Karpas-422 (cell line): Measurements from ENCODE around the gene CD8A. TPM values are rescaled to one million over a fixed set of nuclear protein-coding genes. Genes with fewer than 3 reads are reported as not detected.
A peak's percentile ranks its signal among the peaks of the same experiment; 100 is the strongest.

ENCODE experiments used
- DNase-seq: peaks from one replicate; pipeline ENCODE4 v3.0.0-alpha.2; 2015
- H2AFZ ChIP-seq: fragments of 200-600 bp; sonication (generic); 2 replicates; pipeline ENCODE4 v1.6.1; 2014; ENCODE audit warnings: antibody characterized with exemption, low read length, mixed read lengths
- H3K27ac ChIP-seq: fragments of 200-600 bp; sonication (generic); 2 replicates; pipeline ENCODE4 v1.5.1; 2014; ENCODE audit warnings: mild to moderate bottlenecking, low read length, moderate library complexity
- H3K27me3 ChIP-seq: fragments of 200-600 bp; sonication (generic); 2 replicates; pipeline ENCODE4 v1.6.1; 2014; ENCODE audit warnings: low read length, mixed read lengths
- H3K36me3 ChIP-seq: fragments of 200-600 bp; sonication (generic); 2 replicates; pipeline ENCODE4 v1.6.1; 2014; ENCODE audit warnings: low read length, mixed read lengths; ENCODE audit not compliant: insufficient read depth
- H3K4me1 ChIP-seq: fragments of 200-600 bp; sonication (generic); 2 replicates; pipeline ENCODE4 v1.6.1; 2014; ENCODE audit warnings: mild to moderate bottlenecking, low read length, mixed read lengths
- H3K4me2 ChIP-seq: fragments of 200-600 bp; sonication (generic); 2 replicates; pipeline ENCODE4 v1.6.1; 2014; ENCODE audit warnings: low read length, low read depth, mild to moderate bottlenecking; ENCODE audit not compliant: poor library complexity, severe bottlenecking
- H3K4me3 ChIP-seq: fragments of 200-600 bp; sonication (generic); 2 replicates; pipeline ENCODE4 v1.5.1; 2014; ENCODE audit warnings: mild to moderate bottlenecking, antibody characterized with exemption, low read length, mixed read lengths
- H3K79me2 ChIP-seq: fragments of 200-600 bp; sonication (generic); 2 replicates; pipeline ENCODE4 v1.6.1; 2014; ENCODE audit warnings: mild to moderate bottlenecking, low read length, mixed read lengths
- H3K9ac ChIP-seq: fragments of 200-600 bp; sonication (generic); 2 replicates; pipeline ENCODE4 v1.6.0; 2014; ENCODE audit warnings: low read length
- H3K9me2 ChIP-seq: fragments of 200-600 bp; sonication (generic), shearing (Covaris generic); replicated peaks from 2 replicates; pipeline ENCODE4 v1.6.0; 2014; ENCODE audit warnings: mild to moderate bottlenecking, low read length, moderate library complexity; ENCODE audit not compliant: insufficient read depth
- H3K9me3 ChIP-seq: fragments of 300-700, 200-600 bp; sonication (generic); 2 replicates; pipeline ENCODE4 v1.6.1; 2014; ENCODE audit warnings: low read length, mixed read lengths
- H4K20me1 ChIP-seq: fragments of 200-600 bp; sonication (generic); 2 replicates; pipeline ENCODE4 v1.6.1; 2014; ENCODE audit warnings: mild to moderate bottlenecking, antibody characterized with exemption, low read length, low read depth; ENCODE audit not compliant: insufficient read depth
- total RNA-seq: library from RNA; depleted of rRNA; stranded (reverse); fragments of >200 nt; shearing (Covaris generic); gene quantifications from 2 replicates; pipeline ENCODE4 v1.2.3, GENCODE V29; 2014; ENCODE audit warnings: low replicate concordance

The CD8A gene
- total RNA-seq, 1 experiment from 2014 or later: not detected

- no peaks in the 10 kb centered on the region for H3K4me1 ChIP-seq
- H3K36me3 ChIP-seq: no peaks in the 10 kb centered on the region
- H3K27me3 ChIP-seq: no peaks in the 10 kb centered on the region
- H2AFZ ChIP-seq: no peak overlapping the region
- H3K4me2 ChIP-seq: no peak overlapping the region
- H3K27ac ChIP-seq: no peak overlapping the region
- no peaks in the 10 kb centered on the region for H3K9me3 ChIP-seq
- H4K20me1 ChIP-seq: no peaks in the 10 kb centered on the region
- DNase-seq: no peak
- H3K9ac ChIP-seq: no peak overlapping the region
- H3K4me3 ChIP-seq: no peak overlapping the region
- no peaks in the 10 kb centered on the region for H3K79me2 ChIP-seq
- no peaks in the 10 kb centered on the region for H3K9me2 ChIP-seq
Observed at GRCh38 chr2:86832334-86833096, 41.8 kb upstream of the CD8A start.

GRCh38 chr2:86831537-86831936, 40.8 kb upstream of the CD8A start:
- Histone ChIP-seq H3K27me3 (no peaks in the 10 kb centered on the region), H3K79me2 (no peaks in the 10 kb centered on the region), H3K9me3 (no peaks in the 10 kb centered on the region), H3K9ac (no peak overlapping the region), H3K4me2 (no peak overlapping the region), H4K20me1 (no peaks in the 10 kb centered on the region), H3K9me2 (no peaks in the 10 kb centered on the region), H3K27ac (no peak overlapping the region), H2AFZ (no peak overlapping the region), H3K36me3 (no peaks in the 10 kb centered on the region), H3K4me1 (no peaks in the 10 kb centered on the region), H3K4me3 (no peak overlapping the region)
- DNase-seq: peak; percentile 33

- no peaks in the 10 kb centered on the region for H3K9me3 ChIP-seq
- no peaks in the 10 kb centered on the region for H3K27me3 ChIP-seq
- no peak overlapping the region for H2AFZ ChIP-seq
- no peaks in the 10 kb centered on the region for H4K20me1 ChIP-seq
- no peaks in the 10 kb centered on the region for H3K36me3 ChIP-seq
- H3K4me2 ChIP-seq: no peak overlapping the region
- H3K79me2 ChIP-seq: no peaks in the 10 kb centered on the region
- no peak overlapping the region for H3K27ac ChIP-seq
- H3K4me1 ChIP-seq: no peaks in the 10 kb centered on the region
- no peak overlapping the region for H3K4me3 ChIP-seq
- no peaks in the 10 kb centered on the region for H3K9me2 ChIP-seq
- H3K9ac ChIP-seq: no peak overlapping the region
- peak; percentile 35 for DNase-seq
Observed at GRCh38 chr2:86826951-86827350, 36.2 kb upstream of the CD8A start.

GRCh38 chr2:86825693-86826381, 35.1 kb upstream of the CD8A start:
- no peaks in the 10 kb centered on the region for H3K9me2 ChIP-seq
- H3K9me3 ChIP-seq: no peaks in the 10 kb centered on the region
- peak; percentile 21 for DNase-seq
- no peaks in the 10 kb centered on the region for H3K4me1 ChIP-seq
- no peaks in the 10 kb centered on the region for H3K36me3 ChIP-seq
- no peaks in the 10 kb centered on the region for H3K27me3 ChIP-seq
- H2AFZ ChIP-seq: no peak overlapping the region
- no peaks in the 10 kb centered on the region for H4K20me1 ChIP-seq
- no peak overlapping the region for H3K4me3 ChIP-seq
- no peak overlapping the region for H3K9ac ChIP-seq
- no peak overlapping the region for H3K27ac ChIP-seq
- H3K79me2 ChIP-seq: no peaks in the 10 kb centered on the region
- no peak overlapping the region for H3K4me2 ChIP-seq

- no peaks in the 10 kb centered on the region for H3K36me3 ChIP-seq
- H2AFZ ChIP-seq: no peak overlapping the region
- no peak overlapping the region for H3K27ac ChIP-seq
- H3K9me3 ChIP-seq: no peaks in the 10 kb centered on the region
- H3K4me1 ChIP-seq: no peaks in the 10 kb centered on the region
- peak; percentile 10 for DNase-seq
- no peaks in the 10 kb centered on the region for H3K79me2 ChIP-seq
- no peaks in the 10 kb centered on the region for H3K9me2 ChIP-seq
- H3K27me3 ChIP-seq: no peaks in the 10 kb centered on the region
- H3K4me2 ChIP-seq: no peak overlapping the region
- no peaks in the 10 kb centered on the region for H4K20me1 ChIP-seq
- H3K4me3 ChIP-seq: no peak overlapping the region
- no peak overlapping the region for H3K9ac ChIP-seq
Observed at GRCh38 chr2:86825036-86825692, 34.5 kb upstream of the CD8A start.

GRCh38 chr2:86822668-86823345, 32.1 kb upstream of the CD8A start:
- Histone ChIP-seq H3K4me2 (no peak overlapping the region), H3K36me3 (no peaks in the 10 kb centered on the region), H3K4me3 (no peak overlapping the region), H4K20me1 (no peaks in the 10 kb centered on the region), H3K4me1 (no peaks in the 10 kb centered on the region), H3K9me3 (no peaks in the 10 kb centered on the region), H3K9ac (no peak overlapping the region), H2AFZ (no peak overlapping the region), H3K9me2 (no peaks in the 10 kb centered on the region), H3K27ac (no peak overlapping the region), H3K79me2 (no peaks in the 10 kb centered on the region), H3K27me3 (no peaks in the 10 kb centered on the region)
- DNase-seq: no peak

- Histone ChIP-seq H3K27me3 (no peaks in the 10 kb centered on the region), H3K4me3 (no peak overlapping the region), H3K9me3 (no peaks in the 10 kb centered on the region), H3K9me2 (no peaks in the 10 kb centered on the region), H4K20me1 (no peaks in the 10 kb centered on the region), H3K9ac (no peak overlapping the region), H3K4me2 (no peak overlapping the region), H3K4me1 (no peaks in the 10 kb centered on the region), H3K27ac (no peak overlapping the region), H3K36me3 (no peaks in the 10 kb centered on the region), H2AFZ (no peak overlapping the region), H3K79me2 (no peaks in the 10 kb centered on the region)
- DNase-seq: no peak
Observed at GRCh38 chr2:86821842-86822241, 31.1 kb upstream of the CD8A start.

GRCh38 chr2:86821306-86821705, 30.6 kb upstream of the CD8A start:
- Histone ChIP-seq H3K4me2 (no peak overlapping the region), H3K4me1 (no peaks in the 10 kb centered on the region), H3K79me2 (no peaks in the 10 kb centered on the region), H2AFZ (no peak overlapping the region), H3K9me2 (no peaks in the 10 kb centered on the region), H3K9me3 (no peaks in the 10 kb centered on the region), H3K9ac (no peak overlapping the region), H4K20me1 (no peaks in the 10 kb centered on the region), H3K27ac (no peak overlapping the region), H3K27me3 (no peaks in the 10 kb centered on the region), H3K4me3 (no peak overlapping the region), H3K36me3 (no peaks in the 10 kb centered on the region)
- DNase-seq: no peak
